Aorta (tissue), 5 donors: ENCODE measurements around the gene SCLT1. TPM values are rescaled to one million over a fixed set of nuclear protein-coding genes. Genes with fewer than 3 reads are reported as not detected.

Source experiments
- ATAC-seq: fragments of 200-7000 bp; cut with Tn5 transposase; one replicate; pipeline ENCODE4 v1.9.1; 2022; ENCODE audit warnings: moderate library complexity; ENCODE audit not compliant: low FRiP score
- DNase-seq, 2 donors: peaks; one replicate each; pipeline ENCODE4 v3.0.0-alpha.2; 2020
- H3K27ac ChIP-seq, 2 donors: one replicate each; pipeline ENCODE4 v1.5.1; 2013; ENCODE audit warnings: low read length in 2 of 2, mild to moderate bottlenecking in 2 of 2, moderate library complexity in 2 of 2, control low read depth in 1 of 2, inconsistent platforms in 1 of 2, low read depth in 1 of 2
- H3K27me3 ChIP-seq, 2 donors: one replicate each; pipeline ENCODE4 v1.6.1; 2013; ENCODE audit warnings: control low read depth in 1 of 2, low read length in 1 of 2, mild to moderate bottlenecking in 1 of 2, moderate library complexity in 1 of 2; ENCODE audit not compliant: insufficient read depth in 2 of 2, control insufficient read depth in 1 of 2
- H3K36me3 ChIP-seq, 2 donors: one replicate each; pipeline ENCODE4 v1.6.1; 2013; ENCODE audit warnings: control low read depth in 1 of 2, low read length in 1 of 2, mild to moderate bottlenecking in 1 of 2; ENCODE audit not compliant: insufficient read depth in 2 of 2, control insufficient read depth in 1 of 2
- H3K4me1 ChIP-seq, 2 donors: one replicate each; pipeline ENCODE4 v1.6.1; 2013; ENCODE audit warnings: low read length in 2 of 2, control low read depth in 1 of 2, mild to moderate bottlenecking in 1 of 2, moderate library complexity in 1 of 2; ENCODE audit not compliant: insufficient read depth in 2 of 2, control insufficient read depth in 1 of 2
- H3K4me3 ChIP-seq, 2 donors: one replicate each; pipeline ENCODE4 v1.5.1; 2013; ENCODE audit warnings: low read length in 2 of 2, control low read depth in 1 of 2, mild to moderate bottlenecking in 1 of 2
- H3K9me3 ChIP-seq: one replicate; pipeline ENCODE4 v1.6.1; 2013; ENCODE audit warnings: mild to moderate bottlenecking, low read length; ENCODE audit not compliant: control insufficient read depth
- WGBS, 2 donors: extraction: QIAGEN DNeasy Blood & Tissue Kit; methylation state at CpG; one replicate each; pipeline ENCODE4 v1.1.7; 2013; 5-methylcytosine and 5-hydroxymethylcytosine counted together
- intact Hi-C, 2 donors: fragments of 100-400 bp; cut with DNase I; formaldehyde crosslinking; loops; one replicate each; pipeline versions ENCODE4 v1.14.2 to v1.15.0; 2022
- polyA plus RNA-seq, 2 donors: library from polyadenylated mRNA; stranded (reverse); fragments of 200-250 nt; gene quantifications; one replicate each; pipeline ENCODE4 v1.2.3, GENCODE V29; 2013
- total RNA-seq, 2 donors: library from RNA; stranded (reverse); fragmentation: NEBNext Ultra II Directional; extraction: Animal tissue kit (Norgen Biotek cat#: 25700); gene quantifications; one replicate each; pipeline ENCODE4 v1.2.1, GENCODE V29; 2021
- donor health status: healthy with polysubstance abuse.
- donor health status: Bipolar disorder and iron deficiency.
- donor health status: DM: no; HTN: no; CAD: no.
- donor health status: DM: no; HTN: no; CAD: no.
- donor health status: DM: yes; HTN: yes; CAD: no.

SCLT1 gene
- total and polyA plus RNA-seq, 4 donors, result 3.1 to 19.8 (median 9.8) TPM

GRCh38 chr4:128961405-128961804, 131.9 kb downstream of the SCLT1 start:
- ATAC-seq (no peak), DNase-seq (no peak)
- intact Hi-C loops, result no loop called here
- no peaks in the 10 kb centered on the region for H3K36me3 ChIP-seq
- H3K9me3 ChIP-seq, result no peaks in the 10 kb centered on the region
- H3K4me1 ChIP-seq, result no peaks in the 10 kb centered on the region
- no peaks in the 10 kb centered on the region for H3K27me3 ChIP-seq
- no peak overlapping the region for H3K27ac ChIP-seq
- no peak overlapping the region for H3K4me3 ChIP-seq

- intact Hi-C loops, result no loop called here
- Histone ChIP-seq H3K27me3 (no peaks in the 10 kb centered on the region), H3K9me3 (no peaks in the 10 kb centered on the region), H3K4me3 (no peak overlapping the region), H3K27ac (no peak overlapping the region), H3K4me1 (no peaks in the 10 kb centered on the region), H3K36me3 (no peaks in the 10 kb centered on the region)
- 92 to 94% methylated on average over 2 of the region's 2 CpGs for WGBS, 2 donors
- ATAC-seq (no peak), DNase-seq (no peak)
These were observed 135.1 kb downstream of the SCLT1 start for GRCh38 chr4:128958194-128958593.

GRCh38 chr4:128957459-128957858, 135.9 kb downstream of the SCLT1 start:
- no peak for ATAC-seq
- H3K9me3 ChIP-seq, result no peaks in the 10 kb centered on the region
- no peak overlapping the region for H3K4me3 ChIP-seq
- H3K27me3 ChIP-seq, result no peaks in the 10 kb centered on the region
- H3K27ac ChIP-seq, result no peak overlapping the region
- intact Hi-C loops, result no loop called here
- H3K4me1 ChIP-seq, result no peaks in the 10 kb centered on the region
- DNase-seq, result no peak
- no peaks in the 10 kb centered on the region for H3K36me3 ChIP-seq

GRCh38 chr4:128955751-128956150, 137.6 kb downstream of the SCLT1 start:
- Histone ChIP-seq H3K27ac (no peak overlapping the region), H3K27me3 (no peaks in the 10 kb centered on the region), H3K4me1 (no peaks in the 10 kb centered on the region), H3K9me3 (no peaks in the 10 kb centered on the region), H3K4me3 (no peak overlapping the region), H3K36me3 (no peaks in the 10 kb centered on the region)
- 49 to 51% methylated on average over 2 of the region's 2 CpGs for WGBS, 2 donors
- ATAC-seq, result no peak
- no peak for DNase-seq
- intact Hi-C loops, result no loop called here

- Histone ChIP-seq H3K36me3 (no peaks in the 10 kb centered on the region), H3K4me3 (no peak overlapping the region), H3K27me3 (no peaks in the 10 kb centered on the region), H3K27ac (no peak overlapping the region), H3K4me1 (no peaks in the 10 kb centered on the region), H3K9me3 (no peaks in the 10 kb centered on the region)
- intact Hi-C loops, result no loop called here
- WGBS, 2 donors, result 77 to 87% methylated on average over 2 of the region's 2 CpGs
- no peak for DNase-seq
- ATAC-seq, result no peak
These were observed 138.4 kb downstream of the SCLT1 start for GRCh38 chr4:128954941-128955340.

- Histone ChIP-seq H3K27me3 (no peaks in the 10 kb centered on the region), H3K9me3 (no peaks in the 10 kb centered on the region), H3K27ac (no peak overlapping the region), H3K4me3 (no peak overlapping the region), H3K36me3 (no peaks in the 10 kb centered on the region), H3K4me1 (no peaks in the 10 kb centered on the region)
- DNase-seq (no peak), ATAC-seq (no peak)
- intact Hi-C loops, result no loop called here
- WGBS, 2 donors, result 3 to 8% methylated on average over 2 of the region's 2 CpGs
These were observed 142.0 kb downstream of the SCLT1 start for GRCh38 chr4:128951316-128951715.

- Histone ChIP-seq H3K9me3 (no peaks in the 10 kb centered on the region), H3K4me3 (no peak overlapping the region), H3K36me3 (no peaks in the 10 kb centered on the region), H3K4me1 (no peaks in the 10 kb centered on the region), H3K27ac (no peak overlapping the region), H3K27me3 (no peaks in the 10 kb centered on the region)
- DNase-seq (no peak), ATAC-seq (no peak)
- intact Hi-C loops, result no loop called here
- WGBS, 2 donors, result 70 to 71% methylated on average over 2 of the region's 2 CpGs
These were observed 142.5 kb downstream of the SCLT1 start for GRCh38 chr4:128950796-128951195.

GRCh38 chr4:128946916-128947315, 146.4 kb downstream of the SCLT1 start:
- intact Hi-C loops, result no loop called here
- no peak for ATAC-seq
- WGBS, 2 donors, result 95% methylated on average over 3 of the region's 3 CpGs

GRCh38 chr4:128942607-128943006, 150.7 kb downstream of the SCLT1 start:
- Histone ChIP-seq H3K4me1 (no peaks in the 10 kb centered on the region), H3K27me3 (no peaks in the 10 kb centered on the region), H3K36me3 (no peaks in the 10 kb centered on the region), H3K4me3 (no peak overlapping the region), H3K9me3 (no peaks in the 10 kb centered on the region), H3K27ac (no peak overlapping the region)
- intact Hi-C loops, result no loop called here
- no peak for DNase-seq
- WGBS, 2 donors, result 3 to 10% methylated on average over 1 of the region's 1 CpG
- ATAC-seq, result no peak

More at GRCh38 chr4:128946916-128947315, 146.4 kb downstream of the SCLT1 start:
- no peak overlapping the region for H3K4me3 ChIP-seq
- H3K9me3 ChIP-seq, result no peaks in the 10 kb centered on the region
- H3K4me1 ChIP-seq, result no peaks in the 10 kb centered on the region
- no peaks in the 10 kb centered on the region for H3K27me3 ChIP-seq
- DNase-seq, result no peak
- no peak overlapping the region for H3K27ac ChIP-seq
- no peaks in the 10 kb centered on the region for H3K36me3 ChIP-seq
